Mesenchymal stem cell (in vitro differentiated cells and primary cell): Measurements from ENCODE around the gene OR6Q1.

ENCODE experiments used
- DNase-seq: peaks from one replicate; pipeline ENCODE4 v3.0.0-alpha.2; 2013
- H2AFZ ChIP-seq: one replicate; pipeline ENCODE4 v1.6.1; 2013; ENCODE audit warnings: low read depth, mild to moderate bottlenecking, control low read depth, inconsistent platforms, low read length, moderate library complexity
- H2AK5ac ChIP-seq: 2 replicates; pipeline ENCODE4 v1.6.1; 2013; ENCODE audit warnings: low read length, moderate library complexity, mild to moderate bottlenecking, inconsistent platforms; ENCODE audit not compliant: severe bottlenecking
- H2BK120ac ChIP-seq: one replicate; pipeline ENCODE4 v1.6.1; 2013; ENCODE audit warnings: low read depth, mild to moderate bottlenecking, inconsistent platforms, low read length, moderate library complexity
- H2BK12ac ChIP-seq, 2 experiments: one replicate each; pipeline ENCODE4 v1.6.1; 2013; ENCODE audit warnings: inconsistent platforms in 2 of 2, low read length in 2 of 2, mild to moderate bottlenecking in 2 of 2, moderate library complexity in 2 of 2, control low read depth in 1 of 2
- H2BK15ac ChIP-seq: one replicate; pipeline ENCODE4 v1.6.1; 2013; ENCODE audit warnings: mild to moderate bottlenecking, low read depth, inconsistent platforms; ENCODE audit not compliant: poor library complexity, severe bottlenecking
- H2BK5ac ChIP-seq: 2 replicates; pipeline ENCODE4 v1.6.1; 2013; ENCODE audit warnings: low read depth, mild to moderate bottlenecking, low read length, control low read depth, inconsistent platforms; ENCODE audit not compliant: poor library complexity, severe bottlenecking
- H3K14ac ChIP-seq, 2 experiments: one replicate each; pipeline ENCODE4 v1.6.1; 2013; ENCODE audit warnings: inconsistent platforms in 2 of 2, low read length in 2 of 2, control low read depth in 1 of 2, mild to moderate bottlenecking in 1 of 2, moderate library complexity in 1 of 2
- H3K18ac ChIP-seq, 2 experiments: one replicate each; pipeline ENCODE4 v1.6.1; 2013; ENCODE audit warnings: inconsistent platforms in 2 of 2, low read length in 2 of 2, control low read depth in 1 of 2, low read depth in 1 of 2, mild to moderate bottlenecking in 1 of 2
- H3K23ac ChIP-seq, 2 experiments: one replicate each; pipeline ENCODE4 v1.6.1; 2013; ENCODE audit warnings: inconsistent platforms in 2 of 2, low read length in 2 of 2, mild to moderate bottlenecking in 2 of 2, moderate library complexity in 2 of 2, control low read depth in 1 of 2
- H3K27ac ChIP-seq: 2 replicates; pipeline ENCODE4 v1.5.1; 2013; ENCODE audit warnings: mild to moderate bottlenecking, moderate library complexity, low read length, control low read depth, inconsistent platforms; ENCODE audit not compliant: poor library complexity, severe bottlenecking
- H3K27me3 ChIP-seq, 2 experiments: 2 replicates each; pipeline versions ENCODE4 v1.6.1 to v1.7.0; 2013; ENCODE audit warnings: low read length in 2 of 2, mild to moderate bottlenecking in 2 of 2, moderate library complexity in 2 of 2, control low read depth in 1 of 2, inconsistent platforms in 1 of 2; ENCODE audit not compliant: control insufficient read depth in 1 of 2, insufficient read depth in 1 of 2
- H3K36me3 ChIP-seq, 2 experiments: 2 replicates each; pipeline versions ENCODE4 v1.6.1 to v1.7.0; 2013; ENCODE audit warnings: low read length in 2 of 2, control low read depth in 1 of 2, inconsistent platforms in 1 of 2, low read depth in 1 of 2, mild to moderate bottlenecking in 1 of 2; ENCODE audit not compliant: insufficient read depth in 2 of 2, control insufficient read depth in 1 of 2
- H3K4ac ChIP-seq, 2 experiments: one replicate each; pipeline ENCODE4 v1.6.1; 2013; ENCODE audit warnings: inconsistent platforms in 2 of 2, low read length in 2 of 2, mild to moderate bottlenecking in 2 of 2, moderate library complexity in 2 of 2, control low read depth in 1 of 2, low read depth in 1 of 2
- H3K4me1 ChIP-seq: 2 replicates; pipeline ENCODE4 v1.6.1; 2013; ENCODE audit warnings: low read depth, low read length, control low read depth; ENCODE audit not compliant: control insufficient read depth, insufficient read depth
- H3K4me2 ChIP-seq: 2 replicates; pipeline ENCODE4 v1.6.1; 2013; ENCODE audit warnings: low read length, mild to moderate bottlenecking, inconsistent platforms; ENCODE audit not compliant: poor library complexity, severe bottlenecking
- H3K4me3 ChIP-seq, 2 experiments: 2 replicates each; pipeline versions ENCODE4 v1.5.1 to v1.7.0; 2013; ENCODE audit warnings: low read length in 2 of 2, mild to moderate bottlenecking in 2 of 2, control low read depth in 1 of 2, low read depth in 1 of 2; ENCODE audit not compliant: insufficient read depth in 1 of 2
- H3K79me1 ChIP-seq: replicated peaks from 2 replicates; pipeline ENCODE4 v1.6.1; 2013; ENCODE audit warnings: mild to moderate bottlenecking, control low read depth, low read length, inconsistent platforms; ENCODE audit not compliant: poor library complexity, severe bottlenecking
- H3K9ac ChIP-seq: 2 replicates; pipeline ENCODE4 v1.7.0; 2013; ENCODE audit warnings: mild to moderate bottlenecking, low read length, moderate library complexity
- H3K9me3 ChIP-seq: 2 replicates; pipeline ENCODE4 v1.7.0; 2013; ENCODE audit warnings: mild to moderate bottlenecking, low read length; ENCODE audit not compliant: control insufficient read depth
- H4K8ac ChIP-seq: one replicate; pipeline ENCODE4 v1.6.1; 2013; ENCODE audit warnings: inconsistent platforms, mild to moderate bottlenecking, low read length, moderate library complexity
- H4K91ac ChIP-seq: one replicate; pipeline ENCODE4 v1.6.1; 2013; ENCODE audit warnings: mild to moderate bottlenecking, low read length, inconsistent platforms
- WGBS: methylation state at CpG from one replicate; pipeline ENCODE4 v1.1.7; 2013; ENCODE audit warnings: mixed read lengths; 5-methylcytosine and 5-hydroxymethylcytosine counted together

Gene OR6Q1

DNA sequence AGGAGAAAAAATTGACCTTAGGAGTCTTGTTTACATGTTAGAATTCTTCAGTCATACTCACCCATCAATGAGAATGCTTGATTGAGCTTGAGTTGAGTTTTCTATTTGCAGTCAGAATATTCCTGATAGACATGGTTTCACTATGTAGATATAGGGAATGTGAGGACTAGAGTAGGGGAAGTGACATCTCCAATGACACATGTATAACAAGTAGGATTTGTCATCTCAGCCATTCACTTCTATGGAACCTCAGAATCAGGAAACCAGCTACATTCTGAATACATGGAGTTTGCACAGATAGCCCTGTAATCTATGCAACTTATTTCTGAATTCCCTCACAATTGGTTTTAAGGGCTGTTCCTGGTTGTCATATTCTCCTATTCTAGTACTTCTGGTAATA, 27.2 kb upstream of the OR6Q1 start:
- Histone ChIP-seq H3K36me3 (no peaks in the 10 kb centered on the region), H3K4me3 (no peak overlapping the region), H2BK12ac (no peak overlapping the region), H3K27me3 (no peaks in the 10 kb centered on the region), H3K9ac (no peak overlapping the region), H2BK120ac (no peak overlapping the region), H3K4me2 (no peak overlapping the region), H3K4ac (no peak overlapping the region), H3K18ac (no peak overlapping the region), H3K4me1 (peaks cover 4% of the 10 kb centered on the region), H3K9me3 (no peaks in the 10 kb centered on the region), H3K27ac (no peak overlapping the region), H2BK5ac (no peak overlapping the region), H2AK5ac (no peak overlapping the region), H4K91ac (no peak overlapping the region), H3K23ac (no peak overlapping the region), H4K8ac (no peak overlapping the region), H3K79me1 (no peaks in the 10 kb centered on the region), H2AFZ (no peak overlapping the region), H3K14ac (no peak overlapping the region), H2BK15ac (no peak overlapping the region)
- DNase-seq, result no peak

DNA sequence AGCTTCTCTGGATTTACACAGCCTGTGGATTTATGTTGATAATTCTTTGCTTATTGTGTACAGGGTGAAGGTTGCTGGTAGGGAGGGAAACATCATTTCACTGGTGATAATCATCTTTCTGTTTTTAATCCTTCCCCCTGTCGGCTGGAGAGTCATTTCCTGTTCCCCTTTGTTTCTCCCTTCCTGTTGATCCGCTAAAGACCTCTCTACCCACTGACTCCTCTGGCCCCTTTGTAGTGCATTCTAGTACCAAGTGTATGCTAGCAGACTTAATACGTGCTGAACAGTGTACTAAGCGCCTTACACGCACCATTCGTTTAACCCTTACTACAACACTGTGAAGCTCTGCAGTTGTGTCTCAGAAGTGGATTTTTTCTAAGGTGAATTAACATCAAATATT, 26.1 kb upstream of the OR6Q1 start:
- H3K4ac ChIP-seq, result no peak overlapping the region
- 59% methylated on average over 2 of the region's 6 CpGs for WGBS
- no peak overlapping the region for H3K23ac ChIP-seq

DNA sequence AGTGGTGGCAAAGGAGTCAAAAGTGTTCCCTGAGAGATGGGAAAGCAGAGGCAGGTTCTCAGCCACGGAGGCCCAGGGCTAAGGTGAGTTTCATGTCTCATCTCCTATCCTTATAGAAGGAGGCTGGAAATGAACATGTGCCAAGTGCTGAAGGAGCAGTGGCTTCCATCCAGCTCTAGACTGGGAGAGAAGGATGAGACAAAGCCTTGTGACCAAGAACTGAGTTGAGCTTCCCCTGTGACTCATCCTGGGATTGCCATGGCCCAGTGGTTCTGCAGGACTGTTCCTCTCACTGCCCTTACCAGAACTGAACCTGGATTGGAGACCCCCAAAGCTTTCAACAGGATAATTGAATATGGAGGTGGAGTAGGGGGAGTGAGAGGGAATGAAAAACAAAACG, 23.8 kb upstream of the OR6Q1 start:
- no peak for DNase-seq
- no peak overlapping the region for H3K14ac ChIP-seq
- no peak overlapping the region for H4K8ac ChIP-seq
- peaks cover 4% of the 10 kb centered on the region for H3K4me1 ChIP-seq
- no peak overlapping the region for H3K23ac ChIP-seq
- H2AK5ac ChIP-seq, result no peak overlapping the region
- peak overlapping the region; percentile 24 for H3K9ac ChIP-seq
- no peak overlapping the region for H3K27ac ChIP-seq
- H2BK5ac ChIP-seq, result no peak overlapping the region
- no peak overlapping the region for H2BK15ac ChIP-seq
- H2AFZ ChIP-seq, result no peak overlapping the region
- H3K79me1 ChIP-seq, result no peaks in the 10 kb centered on the region
- H4K91ac ChIP-seq, result no peak overlapping the region
- H3K27me3 ChIP-seq, result no peaks in the 10 kb centered on the region
- H2BK120ac ChIP-seq, result no peak overlapping the region
- H3K36me3 ChIP-seq, result no peaks in the 10 kb centered on the region
- WGBS, result no CpG with 5 or more reads among the region's 2 CpGs
- H3K4me3 ChIP-seq, result no peak overlapping the region
- H3K4me2 ChIP-seq, result no peak overlapping the region
- no peak overlapping the region for H3K18ac ChIP-seq
- no peaks in the 10 kb centered on the region for H3K9me3 ChIP-seq
- H3K4ac ChIP-seq, result no peak overlapping the region
- H2BK12ac ChIP-seq, result no peak overlapping the region

More for the DNA sequence above, 26.1 kb upstream of the OR6Q1 start:
- no peak overlapping the region for H3K4me3 ChIP-seq
- H3K4me2 ChIP-seq, result no peak overlapping the region
- no peak for DNase-seq
- no peaks in the 10 kb centered on the region for H3K79me1 ChIP-seq
- H2BK120ac ChIP-seq, result no peak overlapping the region
- H3K4me1 ChIP-seq, result peaks cover 4% of the 10 kb centered on the region
- no peak overlapping the region for H2BK12ac ChIP-seq
- no peaks in the 10 kb centered on the region for H3K27me3 ChIP-seq
- no peak overlapping the region for H2BK15ac ChIP-seq
- no peak overlapping the region for H3K9ac ChIP-seq
- no peaks in the 10 kb centered on the region for H3K36me3 ChIP-seq
- no peak overlapping the region for H2AFZ ChIP-seq
- no peak overlapping the region for H3K18ac ChIP-seq
- H4K91ac ChIP-seq, result no peak overlapping the region
- H4K8ac ChIP-seq, result no peak overlapping the region
- H3K14ac ChIP-seq, result no peak overlapping the region
- no peak overlapping the region for H2AK5ac ChIP-seq
- no peaks in the 10 kb centered on the region for H3K9me3 ChIP-seq
- H3K27ac ChIP-seq, result no peak overlapping the region
- H2BK5ac ChIP-seq, result no peak overlapping the region

DNA sequence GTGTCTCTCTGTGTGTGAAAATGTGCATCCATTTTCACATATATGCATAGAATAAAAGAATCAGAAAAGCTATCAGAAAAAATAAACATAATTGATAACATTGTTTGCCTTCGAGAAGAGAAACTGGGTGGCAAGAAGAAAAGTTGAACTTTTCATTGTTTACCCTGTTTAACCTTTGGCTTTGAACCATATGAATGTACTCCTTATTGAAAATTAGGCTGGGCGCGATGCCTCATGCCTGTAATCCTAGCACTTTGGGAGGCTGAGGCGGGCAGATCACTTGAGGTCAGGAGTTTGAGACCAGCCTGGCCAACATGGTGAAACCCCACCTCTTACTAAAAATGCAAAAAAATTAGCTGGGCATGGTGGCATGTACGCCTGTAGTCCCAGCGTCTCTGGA, 19.0 kb upstream of the OR6Q1 start:
- Histone ChIP-seq H2BK15ac (no peak overlapping the region), H3K4me2 (no peak overlapping the region), H3K23ac (no peak overlapping the region), H3K27ac (no peak overlapping the region), H2BK5ac (no peak overlapping the region), H3K9ac (no peak overlapping the region), H4K91ac (no peak overlapping the region), H3K27me3 (no peaks in the 10 kb centered on the region), H2AK5ac (no peak overlapping the region), H3K4ac (no peak overlapping the region), H3K4me3 (no peak overlapping the region), H3K79me1 (no peaks in the 10 kb centered on the region), H2BK120ac (no peak overlapping the region), H3K36me3 (no peaks in the 10 kb centered on the region), H3K9me3 (no peaks in the 10 kb centered on the region), H3K18ac (no peak overlapping the region), H2AFZ (no peak overlapping the region), H2BK12ac (no peak overlapping the region), H3K14ac (no peak overlapping the region), H3K4me1 (peaks cover 3% of the 10 kb centered on the region), H4K8ac (no peak overlapping the region)
- 46% methylated on average over 6 of the region's 6 CpGs for WGBS
- DNase-seq, result no peak
